Measurements from ENCODE around the gene CCDC120. TPM values are rescaled to one million over a fixed set of nuclear protein-coding genes. Genes with fewer than 3 reads are reported as not detected.

The CCDC120 gene
- polyA plus RNA-seq, 1 of the 3 experiments (the other 2 are of a cell fraction), result 2.1 TPM

GRCh38 chrX:49079489-49080428 lies 21.0 kb downstream of the CCDC120 start, which contains the start of gene WDR45 (continued):
- TF ChIP-seq PBX3 (IDR thresholded peaks at IDR 0.05), result peak; percentile 40; the same call in 1 of the 2 replicates
- TF ChIP-seq GATA2 (CRISPR knock-in tag; IDR thresholded peaks at IDR 0.05), result no peak
- no peak for TF ChIP-seq SMC3 (IDR thresholded peaks at IDR 0.05; ENCODE audit: low read depth, low read length)
- TF ChIP-seq TAF1 (IDR thresholded peaks at IDR 0.05; ENCODE audit: borderline replicate concordance, low read depth, low read length), result peak; percentile 64; the same call in 1 of the 2 replicates
- peak; percentile 81 for TF ChIP-seq FOSL2 (IDR thresholded peaks at IDR 0.05; ENCODE audit: borderline replicate concordance, low read depth)
- peak; percentile 70 for TF ChIP-seq JUND (IDR thresholded peaks at IDR 0.05)
- TF ChIP-seq MAX (IDR thresholded peaks at IDR 0.05; ENCODE audit: low read depth), result peak; percentile 71
- no peak for TF ChIP-seq MEF2A (IDR thresholded peaks at IDR 0.05; ENCODE audit: borderline replicate concordance, low read depth)
- no peak for TF ChIP-seq IRF3 (IDR thresholded peaks at IDR 0.05; ENCODE audit: low read depth, low read length)
- TF ChIP-seq EZH2phosphoT487 (IDR thresholded peaks at IDR 0.05; ENCODE audit: borderline replicate concordance, low read depth), result no peak
- no peak for TF ChIP-seq RAD21 (IDR thresholded peaks at IDR 0.05; ENCODE audit: low read length)

GRCh38 chrX:49082271-49082871 lies 23.6 kb downstream of the CCDC120 start:
- Histone ChIP-seq H2AFZ (ENCODE audit: low read depth) (no peak overlapping the region), H4K20me1 (ENCODE audit: insufficient read depth) (no peaks in the 10 kb centered on the region), H3K9me3 (no peaks in the 10 kb centered on the region), H3F3A (replicated peaks; ENCODE audit: insufficient read depth) (no peaks in the 10 kb centered on the region), H3K27ac (ENCODE audit: low read depth in 2 of 2, low read length in 1 of 2) (no peak overlapping the region), H3K9me2 (no peaks in the 10 kb centered on the region), H3K4me1 (ENCODE audit: control insufficient read depth in 1 of 2, insufficient read depth in 2 of 2, low read depth in 1 of 2, low read length in 1 of 2) (peaks cover 0 to 5% of the 10 kb centered on the region in 2 experiments; a peak in 1 of 4 replicates), H3K4me2 (no peak overlapping the region), H3K36me3 (replicated peaks in 1 of 2; ENCODE audit: control insufficient read depth in 1 of 2, insufficient read depth in 2 of 2, low read length in 1 of 2) (no peaks in the 10 kb centered on the region), H3K9ac (no peak overlapping the region), H3K79me2 (ENCODE audit: insufficient read depth) (0 out of 2 replicates have a peak, but pooled peaks cover 4% of the 10 kb centered on the region), H3K27me3 (ENCODE audit: insufficient read depth) (no peaks in the 10 kb centered on the region; the same call in 1 of the 2 replicates), H3K4me3 (ENCODE audit: low read depth in 2 of 2, low read length in 1 of 2) (no peak overlapping the region)
- DNase-seq, result no peak
- ChIA-PET CTCF (no interaction called here), POLR2A (no interaction called here)
- 50% methylated on average over 4 of the region's 4 CpGs for WGBS (ENCODE audit: low lambda C conversion rate)
- no peak for TF ChIP-seq TAF1 (IDR thresholded peaks at IDR 0.05; ENCODE audit: borderline replicate concordance, low read depth, low read length)
- no peak for TF ChIP-seq REST (IDR thresholded peaks at IDR 0.05; ENCODE audit: low read depth, low read length)
- no peak for TF ChIP-seq CTCF (IDR thresholded peaks at IDR 0.05)
- TF ChIP-seq PBX3 (IDR thresholded peaks at IDR 0.05), result no peak
- TF ChIP-seq MAX (IDR thresholded peaks at IDR 0.05; ENCODE audit: low read depth), result no peak
- no peak for TF ChIP-seq RFX5 (IDR thresholded peaks at IDR 0.05; ENCODE audit: low read length)
- TF ChIP-seq RXRA (IDR thresholded peaks at IDR 0.05; ENCODE audit: borderline replicate concordance, low read depth), result no peak
- no peak for TF ChIP-seq TEAD4 (IDR thresholded peaks at IDR 0.05; ENCODE audit: borderline replicate concordance, insufficient read depth)
- no peak for TF ChIP-seq POLR2AphosphoS5 (IDR thresholded peaks at IDR 0.05; ENCODE audit: low read depth, low read length)
- TF ChIP-seq GABPA (IDR thresholded peaks at IDR 0.05; ENCODE audit: low read depth), result no peak
- no peak for TF ChIP-seq MXI1 (IDR thresholded peaks at IDR 0.05; ENCODE audit: low read depth, low read length)

All from SK-N-SH (cell line).